H1 (cell line): ENCODE results near the gene GBGT1. TPM values are rescaled to one million over a fixed set of nuclear protein-coding genes. Genes with fewer than 3 reads are reported as not detected.

ENCODE experiments used
- CTCF ChIA-PET: fragments of 300-600 bp; sonication (Branson Sonifier 250); formaldehyde crosslinking; loops from one replicate; lab custom pipeline; 2021; ENCODE audit not compliant: partially characterized antibody; lab: Charles Lee
- POLR2A ChIA-PET: fragments of 300-600 bp; sonication (Branson Sonifier 250); formaldehyde crosslinking; loops from one replicate; lab custom pipeline; 2021; ENCODE audit warnings: inconsistent platforms; ENCODE audit not compliant: partially characterized antibody; lab: Charles Lee
- DNase-seq, 2 experiments: peaks; one replicate each; pipeline versions ENCODE4 v3.0.0 to v3.0.0-alpha.2; 2010 to 2022; ENCODE audit warnings: low spot score in 2 of 2, low read depth in 1 of 2, mixed read lengths in 1 of 2
- FAIRE-seq: peaks from 2 replicates; lab custom pipeline; 2011; peaks lifted over from hg19 to GRCh38; lab: Jason Lieb, UNC
- H2AFZ ChIP-seq: 2 replicates; pipeline ENCODE4 v1.8.1; 2012; ENCODE audit warnings: low read length, inconsistent platforms
- H2AK5ac ChIP-seq: 2 replicates; pipeline ENCODE4 v1.6.1; 2013; ENCODE audit warnings: low read depth, low read length
- H2BK120ac ChIP-seq: replicated peaks from 2 replicates; pipeline ENCODE3; 2013; ENCODE audit warnings: low read depth, low read length, inconsistent platforms
- H2BK12ac ChIP-seq: 2 replicates; pipeline ENCODE4 v1.6.1; 2013; ENCODE audit warnings: low read depth, low read length
- H2BK15ac ChIP-seq: 2 replicates; pipeline ENCODE4 v1.6.1; 2013; ENCODE audit warnings: low read length
- H2BK20ac ChIP-seq: 2 replicates; pipeline ENCODE4 v1.6.1; 2013; ENCODE audit warnings: low read length
- H2BK5ac ChIP-seq: 2 replicates; pipeline ENCODE4 v1.6.1; 2013; ENCODE audit warnings: low read depth, low read length
- H3K14ac ChIP-seq: 2 replicates; pipeline ENCODE4 v1.6.1; 2013; ENCODE audit warnings: inconsistent platforms; ENCODE audit not compliant: insufficient read length
- H3K18ac ChIP-seq: 2 replicates; pipeline ENCODE4 v1.6.1; 2013; ENCODE audit warnings: low read length; ENCODE audit errors: extremely low read depth
- H3K23ac ChIP-seq: 2 replicates; pipeline ENCODE4 v1.6.1; 2013; ENCODE audit warnings: inconsistent platforms; ENCODE audit not compliant: insufficient read length
- H3K23me2 ChIP-seq: 2 replicates; pipeline ENCODE4 v1.6.1; 2013; ENCODE audit warnings: low read depth, low read length
- H3K27ac ChIP-seq: 2 replicates; pipeline ENCODE4 v1.6.1; 2011; ENCODE audit warnings: low read depth, low read length, inconsistent platforms
- H3K27me3 ChIP-seq, 4 experiments: replicated peaks in 1 of 4; 1 replicate in 1 of 4; 2 replicates in 3 of 4; pipeline versions ENCODE4 v1.6.1 to v1.8.1; 2011 to 2013; ENCODE audit warnings: low read length in 3 of 4, mild to moderate bottlenecking in 3 of 4, inconsistent platforms in 2 of 4, mixed read lengths in 2 of 4, moderate library complexity in 1 of 4; ENCODE audit not compliant: control insufficient read depth in 3 of 4, insufficient read depth in 3 of 4; ENCODE audit errors: extremely low read depth in 1 of 4
- H3K36me3 ChIP-seq, 4 experiments: 2 replicates each; pipeline versions ENCODE4 v1.6.1 to v1.8.1; 2011 to 2013; ENCODE audit warnings: mild to moderate bottlenecking in 4 of 4, low read length in 3 of 4, moderate library complexity in 2 of 4, control low read depth in 1 of 4, inconsistent platforms in 1 of 4; ENCODE audit not compliant: insufficient read depth in 4 of 4, control insufficient read depth in 2 of 4
- H3K4ac ChIP-seq: replicated peaks from 2 replicates; pipeline ENCODE3; 2013; ENCODE audit warnings: low read length, low read depth, mixed read lengths, inconsistent platforms; ENCODE audit not compliant: insufficient read length
- H3K4me1 ChIP-seq, 4 experiments: replicated peaks in 1 of 4; 1 replicate in 1 of 4; 2 replicates in 3 of 4; pipeline versions ENCODE4 v1.6.1 to v1.8.1; 2011 to 2013; ENCODE audit warnings: low read length in 3 of 4, inconsistent platforms in 2 of 4, mixed read lengths in 1 of 4; ENCODE audit not compliant: insufficient read depth in 4 of 4, control insufficient read depth in 3 of 4
- H3K4me2 ChIP-seq, 2 experiments: 2 replicates each; pipeline versions ENCODE4 v1.6.1 to v1.8.1; 2011 to 2013; ENCODE audit warnings: low read depth in 2 of 2, low read length in 2 of 2, control low read depth in 1 of 2, inconsistent platforms in 1 of 2, mild to moderate bottlenecking in 1 of 2; ENCODE audit not compliant: insufficient read depth in 1 of 2
- H3K4me3 ChIP-seq, 4 experiments: fragments of 200-600, 300-600 bp in 1 of 4; sonication (generic), shearing (Covaris generic), sonication (Bioruptor Twin) in 1 of 4; 2 replicates each; pipeline versions ENCODE4 v1.5.1 to v1.8.1; 2011 to 2016; ENCODE audit warnings: low read length in 4 of 4, low read depth in 3 of 4, control low read depth in 2 of 4, inconsistent platforms in 2 of 4, mild to moderate bottlenecking in 2 of 4, mixed read lengths in 1 of 4, moderate library complexity in 1 of 4; ENCODE audit not compliant: insufficient read depth in 2 of 4; ENCODE audit errors: extremely low read depth in 1 of 4
- H3K56ac ChIP-seq: replicated peaks from 2 replicates; pipeline ENCODE3; 2013; ENCODE audit warnings: low read depth, mild to moderate bottlenecking, mixed read lengths, low read length, inconsistent platforms; ENCODE audit not compliant: insufficient read length
- H3K79me1 ChIP-seq: 2 replicates; pipeline ENCODE4 v1.6.1; 2013; ENCODE audit warnings: low read depth, low read length, control low read depth
- H3K79me2 ChIP-seq, 2 experiments: 2 replicates each; pipeline versions ENCODE4 v1.6.1 to v1.8.1; 2012 to 2013; ENCODE audit warnings: low read length in 2 of 2, mild to moderate bottlenecking in 2 of 2, inconsistent platforms in 1 of 2; ENCODE audit not compliant: insufficient read depth in 2 of 2, control insufficient read depth in 1 of 2
- H3K9ac ChIP-seq, 4 experiments: replicated peaks in 1 of 4; 1 replicate in 1 of 4; 2 replicates in 3 of 4; pipeline versions ENCODE4 v1.6.1 to v1.8.1; 2011 to 2013; ENCODE audit warnings: low read depth in 3 of 4, low read length in 3 of 4, control low read depth in 2 of 4, mild to moderate bottlenecking in 2 of 4, moderate library complexity in 2 of 4, inconsistent platforms in 1 of 4; ENCODE audit errors: extremely low read depth in 1 of 4
- H3K9me3 ChIP-seq, 2 experiments: 2 replicates each; pipeline versions ENCODE4 v1.6.1 to v1.8.1; 2012 to 2013; ENCODE audit warnings: mild to moderate bottlenecking in 2 of 2, moderate library complexity in 2 of 2, control low read depth in 1 of 2, inconsistent platforms in 1 of 2, low read depth in 1 of 2, low read length in 1 of 2, mixed read lengths in 1 of 2; ENCODE audit not compliant: insufficient read depth in 2 of 2
- H4K20me1 ChIP-seq, 2 experiments: replicated peaks in 1 of 2; 2 replicates each; pipeline versions ENCODE3 to v1.8.1; 2011 to 2013; ENCODE audit warnings: inconsistent platforms in 2 of 2, low read length in 2 of 2, mild to moderate bottlenecking in 1 of 2; ENCODE audit not compliant: insufficient read depth in 2 of 2, control insufficient read depth in 1 of 2
- H4K5ac ChIP-seq: 2 replicates; pipeline ENCODE4 v1.6.1; 2013; ENCODE audit warnings: low read length, low read depth, mixed read lengths, inconsistent platforms; ENCODE audit not compliant: insufficient read length
- H4K8ac ChIP-seq: 2 replicates; pipeline ENCODE4 v1.8.0; 2013; ENCODE audit warnings: mild to moderate bottlenecking, moderate library complexity, low read length, inconsistent platforms; ENCODE audit not compliant: insufficient read depth; ENCODE audit errors: extremely low read depth
- H4K91ac ChIP-seq: replicated peaks from 2 replicates; pipeline ENCODE3; 2013; ENCODE audit warnings: low read length, mixed read lengths, inconsistent platforms; ENCODE audit not compliant: insufficient read length
- BRCA1 ChIP-seq: IDR thresholded peaks from 2 replicates; pipeline ENCODE4 v1.6.1; 2012; ENCODE audit warnings: low read depth, low read length, improper control_type of control experiment
- RFX5 ChIP-seq: IDR thresholded peaks from 2 replicates; pipeline ENCODE4 v1.6.1; 2011; ENCODE audit warnings: low read depth, low read length, improper control_type of control experiment, borderline replicate concordance
- WGBS, 2 experiments: shearing (Covaris generic) in 1 of 2; methylation state at CpG; one replicate each; pipeline versions ENCODE4 v1.1.6 to v1.1.7; 2013 to 2015; ENCODE audit warnings: low lambda C conversion rate in 2 of 2, mixed read lengths in 2 of 2, inconsistent platforms in 1 of 2, low coverage in 1 of 2, missing lambda C conversion rate in 1 of 2; ENCODE audit not compliant: insufficient replicate concordance in 2 of 2, insufficient coverage in 1 of 2, insufficient read length in 1 of 2; ENCODE audit errors: extremely low coverage in 1 of 2, missing lambda C conversion rate in 1 of 2; 5-methylcytosine and 5-hydroxymethylcytosine counted together
- polyA plus RNA-seq, 7 experiments: library from polyadenylated mRNA; depleted of rRNA in 3 of 7; stranded (reverse) in 5 of 7; unstranded in 2 of 7; fragments of >200 nt in 5 of 7; fragments of 200-250 nt in 2 of 7; gene quantifications; 1 replicate in 5 of 7; 2 replicates in 1 of 7; 4 replicates in 1 of 7; pipeline versions ENCODE4 v1.2.1 to v1.2.3, GENCODE V29; 2011 to 2013; ENCODE audit warnings: missing spikeins in 2 of 7, mixed read lengths in 2 of 7
- total RNA-seq: library from RNA; stranded (reverse); fragmentation: NEBNext Ultra II Directional; extraction: Animal tissue kit (Norgen Biotek cat#: 25700); gene quantifications from 2 replicates; pipeline ENCODE4 v1.2.1, GENCODE V29; 2021
- TF ChIP-seq, protein P1 (sequence below): IDR thresholded peaks from 2 replicates; pipeline ENCODE4 v1.6.1; 2011; ENCODE audit warnings: low read depth, mild to moderate bottlenecking, low read length; ENCODE audit not compliant: insufficient read depth

Gene GBGT1
- total and polyA plus RNA-seq, 2 of the 8 experiments (the other 6 are each of a cell fraction or from before 2014, with no cell fraction given), result 7.1 to 9.7 TPM

DNA sequence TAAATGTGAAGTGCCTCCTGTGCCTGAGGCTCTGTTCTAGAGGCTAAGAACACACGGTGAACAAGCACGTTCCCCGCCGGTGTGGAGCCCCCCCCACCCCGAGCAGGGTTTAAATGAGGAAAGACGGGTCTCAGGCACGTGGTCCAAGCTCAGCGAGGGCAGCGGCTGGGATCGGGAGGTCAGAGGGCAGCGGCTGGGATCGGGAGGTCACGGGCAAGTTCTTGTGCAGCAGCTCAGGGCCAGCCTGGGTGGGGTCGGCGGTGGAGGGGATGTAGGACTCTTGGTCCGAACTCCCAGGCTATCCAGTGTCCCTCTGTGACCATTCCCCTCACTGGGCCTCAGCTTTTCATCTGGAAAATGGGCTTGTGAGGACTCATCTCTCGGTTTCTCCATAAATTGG, 2.7 kb upstream of the GBGT1 start:
- Histone ChIP-seq H2BK15ac (no peak overlapping the region), H3K56ac (no peak overlapping the region), H3K23me2 (peaks cover 7% of the 10 kb centered on the region; the same call in 1 of the 2 replicates), H3K79me2 (no peaks in the 10 kb centered on the region), H2BK20ac (no peak overlapping the region), H4K20me1 (peaks cover 0 to 8% of the 10 kb centered on the region in 2 experiments), H3K27me3 (peaks cover 2 to 25% (median 16%) of the 10 kb centered on the region in 4 experiments), H3K14ac (no peak overlapping the region), H2AFZ (no peak overlapping the region), H2AK5ac (no peak overlapping the region), H3K79me1 (no peaks in the 10 kb centered on the region), H4K91ac (no peak overlapping the region), H3K18ac (no peak overlapping the region), H3K9ac (no peak overlapping the region), H3K4me1 (peaks cover 0 to 3% (median 0%) of the 10 kb centered on the region in 4 experiments; a peak in 2 of 7 replicates), H3K27ac (no peak overlapping the region), H2BK120ac (no peak overlapping the region), H4K8ac (no peak overlapping the region), H2BK5ac (no peak overlapping the region), H3K9me3 (no peaks in the 10 kb centered on the region), H4K5ac (no peak overlapping the region), H3K36me3 (no peaks in the 10 kb centered on the region), H3K23ac (no peak overlapping the region), H3K4me3 (no peak overlapping the region), H3K4me2 (no peak overlapping the region), H3K4ac (no peak overlapping the region), H2BK12ac (no peak overlapping the region)
- FAIRE-seq (no peak), DNase-seq (no peak)
- TF ChIP-seq, protein P1, sequence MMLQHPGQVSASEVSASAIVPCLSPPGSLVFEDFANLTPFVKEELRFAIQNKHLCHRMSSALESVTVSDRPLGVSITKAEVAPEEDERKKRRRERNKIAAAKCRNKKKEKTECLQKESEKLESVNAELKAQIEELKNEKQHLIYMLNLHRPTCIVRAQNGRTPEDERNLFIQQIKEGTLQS, result no peak
- no peak for TF ChIP-seq BRCA1
- TF ChIP-seq RFX5, result no peak
- ChIA-PET CTCF (interaction anchor here (1.8 kb wide), 1 partner anchor 10 kb away, joined by 7 read pairs; no protein-coding TSS in a partner anchor), POLR2A (interaction anchor here (1.5 kb wide), 1 partner anchor 136 kb away, joined by 4 read pairs; the partner anchor contains the start of gene GTF3C5)
- WGBS, 2 experiments, result 90% methylated on average over 17 of the region's 17 CpGs; no CpG with 5 or more reads in 1 of the 2 experiments
